HepG2 (cell line): ENCODE measurements around the gene COA1. TPM values are rescaled to one million over a fixed set of nuclear protein-coding genes. Genes with fewer than 3 reads are reported as not detected.

Source experiments
- ATAC-seq: fragments of 200-7000 bp; cut with Tn5 transposase; 3 replicates; pipeline ENCODE4 v1.9.1; 2020; ENCODE audit warnings: mild to moderate bottlenecking, moderate library complexity
- BruUV-seq: library from RNA; stranded (reverse); fragments of 400-500 nt; replicated peaks from 2 replicates; lab custom pipeline; 2021; lab: Mats Ljungman, UMichigan
- CTCF ChIA-PET: fragments of 300-600 bp; formaldehyde crosslinking; extraction: SDS; loops from one replicate; lab custom pipeline; 2021; ENCODE audit warnings: low total read pairs, inconsistent platforms, low intra/inter-chr PET ratio; lab: Yijun Ruan, JAX
- POLR2A ChIA-PET: fragments of 350-600 bp; sonication (Branson Sonifier 250); formaldehyde crosslinking; loops from one replicate; lab custom pipeline; 2020; ENCODE audit warnings: antibody characterized with exemption, inconsistent platforms; lab: Yijun Ruan, JAX
- DNase-seq: peaks from one replicate; pipeline ENCODE4 v3.0.0-alpha.2; 2015; ENCODE audit warnings: low spot score
- FAIRE-seq: peaks from 3 replicates; lab custom pipeline; 2011; peaks lifted over from hg19 to GRCh38; lab: Jason Lieb, UNC
- H2AFZ ChIP-seq: one replicate; pipeline ENCODE4 v1.6.1; 2011; ENCODE audit warnings: low read length, inconsistent platforms
- H3K27ac ChIP-seq: fragments of 300-600 bp; 3 replicates; pipeline ENCODE4 v1.8.0; 2011; ENCODE audit warnings: mixed run types, mild to moderate bottlenecking, mixed read lengths, low read length, inconsistent platforms; ENCODE audit not compliant: insufficient read depth; ENCODE audit errors: extremely low read length
- H3K27me3 ChIP-seq, 2 experiments: fragments of 200-600 bp in 1 of 2; 2 replicates in 1 of 2; 3 replicates in 1 of 2; pipeline versions ENCODE4 v1.6.0 to v1.8.0; 2011; ENCODE audit warnings: low read length in 2 of 2, mild to moderate bottlenecking in 2 of 2, moderate library complexity in 2 of 2, inconsistent platforms in 1 of 2; ENCODE audit not compliant: insufficient read depth in 2 of 2, control insufficient read depth in 1 of 2
- H3K36me3 ChIP-seq, 2 experiments: fragments of 200-600 bp in 1 of 2; replicated peaks in 1 of 2; 2 replicates in 1 of 2; 3 replicates in 1 of 2; pipeline versions ENCODE4 v1.5.1 to v1.8.0; 2011; ENCODE audit warnings: low read length in 2 of 2, inconsistent platforms in 1 of 2; ENCODE audit not compliant: insufficient read depth in 2 of 2, control insufficient read depth in 1 of 2
- H3K4me1 ChIP-seq: 2 replicates; pipeline ENCODE4 v1.5.1; 2012; ENCODE audit warnings: low read length, inconsistent platforms; ENCODE audit not compliant: insufficient read depth
- H3K4me2 ChIP-seq: 2 replicates; pipeline ENCODE4 v1.6.0; 2011; ENCODE audit warnings: low read depth, low read length, inconsistent platforms
- H3K4me3 ChIP-seq, 3 experiments: fragments of 200-600 bp in 1 of 3; sonication (generic), shearing (Covaris generic) in 1 of 3; replicated peaks in 1 of 3; 2 replicates each; pipeline ENCODE4 v1.5.1; 2011 to 2016; ENCODE audit warnings: low read length in 3 of 3, inconsistent platforms in 2 of 3, low read depth in 2 of 3, mild to moderate bottlenecking in 2 of 3, control low read depth in 1 of 3, mixed read lengths in 1 of 3; ENCODE audit not compliant: insufficient read depth in 1 of 3
- H3K79me2 ChIP-seq: one replicate; pipeline ENCODE4 v1.6.1; 2011; ENCODE audit warnings: low read length, inconsistent platforms; ENCODE audit not compliant: insufficient read depth
- H3K9ac ChIP-seq: 2 replicates; pipeline ENCODE4 v1.6.0; 2011; ENCODE audit warnings: mild to moderate bottlenecking, low read depth, low read length, inconsistent platforms; ENCODE audit not compliant: insufficient read depth
- H3K9me3 ChIP-seq: 2 replicates; pipeline ENCODE4 v1.5.1; 2012; ENCODE audit warnings: mild to moderate bottlenecking, low read length
- H4K20me1 ChIP-seq: 2 replicates; pipeline ENCODE4 v1.6.0; 2011; ENCODE audit warnings: inconsistent platforms, mild to moderate bottlenecking, low read length, moderate library complexity; ENCODE audit not compliant: insufficient read depth
- ARID5B ChIP-seq: IDR thresholded peaks from 2 replicates; pipeline ENCODE4 v1.4.0; 2020; ENCODE audit warnings: mild to moderate bottlenecking, missing genetic modification reagents
- ATF2 ChIP-seq: sonication (generic); formaldehyde crosslinking; IDR thresholded peaks from 2 replicates; pipeline ENCODE4 v1.4.0; 2020; ENCODE audit warnings: missing genetic modification reagents
- MIXL1 ChIP-seq: IDR thresholded peaks from 2 replicates; pipeline ENCODE4 v1.6.1; 2016
- NR2F2 ChIP-seq: IDR thresholded peaks from 2 replicates; pipeline ENCODE4 v1.6.1; 2012; ENCODE audit warnings: low read depth, inconsistent platforms, borderline replicate concordance
- TFAP4 ChIP-seq: sonication (generic); IDR thresholded peaks from 2 replicates; pipeline ENCODE4 v1.6.1; 2016; ENCODE audit warnings: low read depth, borderline replicate concordance
- ZBTB14 ChIP-seq: sonication (generic); formaldehyde crosslinking; IDR thresholded peaks from 2 replicates; pipeline ENCODE4 v1.4.0; 2020; ENCODE audit warnings: missing genetic modification reagents
- ZBTB37 ChIP-seq: sonication (generic); formaldehyde crosslinking; IDR thresholded peaks from 2 replicates; pipeline ENCODE4 v1.4.0; 2020; ENCODE audit warnings: mild to moderate bottlenecking, missing genetic modification reagents
- ZNF362 ChIP-seq: sonication (generic); formaldehyde crosslinking; IDR thresholded peaks from 2 replicates; pipeline ENCODE4 v1.4.0; 2020; ENCODE audit warnings: missing genetic modification reagents, mild to moderate bottlenecking, borderline replicate concordance
- WGBS: methylation state at CpG from one replicate; pipeline ENCODE4 v1.1.6; 2017; ENCODE audit warnings: low lambda C conversion rate; 5-methylcytosine and 5-hydroxymethylcytosine counted together
- in situ Hi-C: cut with HindIII; loops from 2 replicates; pipeline ENCODE4 v1.10.0; 2017; ENCODE audit warnings: low pct_unique_long_range_greater_than_20kb; ENCODE audit not compliant: extremely low pct_ligation_motif_present
- intact Hi-C: fragments of 100-400 bp; cut with micrococcal nuclease; formaldehyde crosslinking; loops from one replicate; pipeline ENCODE4 v1.10.0; 2022; ENCODE audit not compliant: unreplicated experiment
- polyA plus RNA-seq, 8 experiments: library from polyadenylated mRNA; depleted of rRNA in 3 of 8; stranded (reverse) in 7 of 8; unstranded in 1 of 8; fragments of >200 nt; fragmentation: Illumina TruSeq in 4 of 8; extraction: Trizol in 4 of 8; gene quantifications; 2 replicates each; pipeline versions ENCODE4 v1.2.1 to v1.2.3, GENCODE V29; 2011 to 2016; ENCODE audit warnings: low read depth in 4 of 8, missing spikeins in 1 of 8, mixed read lengths in 1 of 8; ENCODE audit not compliant: insufficient read depth in 1 of 8
- total RNA-seq, 5 experiments: library from RNA; depleted of rRNA; stranded (reverse); fragments of >200 nt; fragmentation: Illumina TruSeq; extraction: Trizol; gene quantifications; 2 replicates each; pipeline ENCODE4 v1.2.3, GENCODE V29; 2016; ENCODE audit warnings: low read depth in 1 of 5

The COA1 gene
- total and polyA plus RNA-seq, 2 of the 13 experiments (the other 11 are each of a cell fraction or from before 2014, with no cell fraction given) = 33.2 to 65.7 TPM

- ATAC-seq (no peak), FAIRE-seq (peak; percentile 39), DNase-seq (no peak)
- no peaks in the 10 kb centered on the region for H4K20me1 ChIP-seq
- POLR2A ChIA-PET = no interaction called here
- peak overlapping the region; percentile 23; the same call in 1 of the 2 replicates for H3K9ac ChIP-seq
- no peak overlapping the region for H2AFZ ChIP-seq
- in situ Hi-C loops (loop anchor here (10.0 kb wide), 1 partner anchor 45 kb away; no protein-coding TSS in a partner anchor), intact Hi-C loops (no loop called here)
- H3K4me1 ChIP-seq = peaks cover 66% of the 10 kb centered on the region
- H3K79me2 ChIP-seq = peaks cover 30% of the 10 kb centered on the region
- BruUV-seq = no TSS peak
- peak overlapping the region; percentile 43 for H3K27ac ChIP-seq
- CTCF ChIA-PET = no interaction called here
- no peaks in the 10 kb centered on the region for H3K27me3 ChIP-seq
- peaks cover 13 to 47% of the 10 kb centered on the region in 2 experiments for H3K36me3 ChIP-seq
- no peak overlapping the region; the same call in 1 of the 2 replicates for H3K4me2 ChIP-seq
- no peaks in the 10 kb centered on the region for H3K9me3 ChIP-seq
- no peak overlapping the region for H3K4me3 ChIP-seq
- WGBS = 72% methylated on average over 4 of the region's 4 CpGs
- no peak for TF ChIP-seq ATF2
- TF ChIP-seq ZBTB14 (CRISPR knock-in tag) = no peak
- peak; percentile 15; the same call in 1 of the 2 replicates for TF ChIP-seq ARID5B (CRISPR knock-in tag)
- TF ChIP-seq ZNF362 (CRISPR knock-in tag) = no peak
- 0 out of 2 replicates have a peak, but pooled peaks have one; percentile 39 for TF ChIP-seq MIXL1
- TF ChIP-seq TFAP4 = no peak
- no peak for TF ChIP-seq NR2F2
- TF ChIP-seq ZBTB37 (CRISPR knock-in tag) = no peak
These were observed 79.5 kb downstream of the COA1 start for GRCh38 chr7:43649755-43650274.
